ENCODE data around the gene ARMC3. TPM values are rescaled to one million over a fixed set of nuclear protein-coding genes. Genes with fewer than 3 reads are reported as not detected.
"Not testable (repeated sequence)": the region's sequence is repeated elsewhere in the genome, so short reads cannot be mapped to it uniquely, and the experiment has no call there.

The ARMC3 gene
- total RNA-seq, 1 experiment from 2014 or later: 14.4 TPM

DNA sequence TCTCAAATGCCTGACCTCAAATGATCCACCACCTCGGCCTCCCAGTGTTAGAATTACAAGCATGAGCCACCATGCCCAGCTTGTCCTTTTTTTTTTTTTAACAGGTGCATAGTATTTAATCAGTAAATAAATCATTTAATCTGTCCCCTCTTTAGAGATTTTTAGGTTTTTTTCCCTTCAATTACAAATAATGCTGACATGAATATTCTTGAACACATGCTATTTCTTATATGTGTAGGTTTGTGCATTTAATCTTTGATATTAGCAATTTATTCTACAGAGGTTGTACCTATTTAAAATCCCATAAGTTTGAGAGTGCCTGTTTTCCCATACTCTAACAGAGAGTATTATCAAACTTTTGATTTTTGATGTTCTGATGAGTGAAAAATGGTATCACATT lies 24.2 kb upstream of the ARMC3 start:
- Histone ChIP-seq H3K9me3 (ENCODE audit: insufficient read depth, low read depth) (no peaks in the 10 kb centered on the region), H3K27ac (no peak overlapping the region), H3K27me3 (ENCODE audit: insufficient read depth, low read depth) (no peaks in the 10 kb centered on the region), H4K20me1 (ENCODE audit: insufficient read depth) (no peaks in the 10 kb centered on the region), H3K9me2 (ENCODE audit: insufficient read depth) (no peaks in the 10 kb centered on the region), H3K36me3 (ENCODE audit: low read depth) (no peaks in the 10 kb centered on the region), H3K79me2 (ENCODE audit: low read depth) (no peaks in the 10 kb centered on the region), H3K4me1 (replicated peaks; ENCODE audit: insufficient read depth) (no peaks in the 10 kb centered on the region), H3K4me3 (no peak overlapping the region), H3F3A (ENCODE audit: insufficient read depth, low read depth) (no peaks in the 10 kb centered on the region), H3K4me2 (no peak overlapping the region), H2AFZ (no peak overlapping the region)
- TF ChIP-seq, protein P1, sequence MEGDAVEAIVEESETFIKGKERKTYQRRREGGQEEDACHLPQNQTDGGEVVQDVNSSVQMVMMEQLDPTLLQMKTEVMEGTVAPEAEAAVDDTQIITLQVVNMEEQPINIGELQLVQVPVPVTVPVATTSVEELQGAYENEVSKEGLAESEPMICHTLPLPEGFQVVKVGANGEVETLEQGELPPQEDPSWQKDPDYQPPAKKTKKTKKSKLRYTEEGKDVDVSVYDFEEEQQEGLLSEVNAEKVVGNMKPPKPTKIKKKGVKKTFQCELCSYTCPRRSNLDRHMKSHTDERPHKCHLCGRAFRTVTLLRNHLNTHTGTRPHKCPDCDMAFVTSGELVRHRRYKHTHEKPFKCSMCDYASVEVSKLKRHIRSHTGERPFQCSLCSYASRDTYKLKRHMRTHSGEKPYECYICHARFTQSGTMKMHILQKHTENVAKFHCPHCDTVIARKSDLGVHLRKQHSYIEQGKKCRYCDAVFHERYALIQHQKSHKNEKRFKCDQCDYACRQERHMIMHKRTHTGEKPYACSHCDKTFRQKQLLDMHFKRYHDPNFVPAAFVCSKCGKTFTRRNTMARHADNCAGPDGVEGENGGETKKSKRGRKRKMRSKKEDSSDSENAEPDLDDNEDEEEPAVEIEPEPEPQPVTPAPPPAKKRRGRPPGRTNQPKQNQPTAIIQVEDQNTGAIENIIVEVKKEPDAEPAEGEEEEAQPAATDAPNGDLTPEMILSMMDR (conservative IDR thresholded peaks at IDR 0.05): no peak
- no peak for TF ChIP-seq EZH2 (IDR thresholded peaks at IDR 0.05; ENCODE audit: low read depth)
- no peak for DNase-seq
- POLR2A ChIA-PET (ENCODE audit: unreplicated experiment): no interaction called here
- no TSS peak for BruUV-seq (replicated peaks)
- CTCF ChIA-PET: no interaction called here
- intact Hi-C loops (cut with micrococcal nuclease; ENCODE audit: unreplicated experiment): no loop called here

DNA sequence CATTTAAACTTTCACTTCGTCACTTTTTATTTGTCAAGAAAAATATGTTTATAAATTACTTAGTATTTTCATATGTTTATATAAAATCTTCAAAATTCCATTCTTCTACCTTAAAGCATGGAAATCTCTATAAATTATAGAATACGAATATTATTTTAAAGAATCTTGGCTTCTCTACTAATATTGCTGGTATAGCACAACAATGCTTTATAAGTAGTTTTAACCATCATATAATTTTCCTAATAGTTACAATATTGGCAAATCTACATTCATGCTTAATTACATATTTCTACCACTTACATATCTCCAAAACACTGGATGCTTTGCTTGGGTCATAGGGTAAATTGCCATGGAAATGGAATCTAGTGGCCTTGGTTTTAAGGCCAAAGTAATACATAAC lies 21.1 kb upstream of the ARMC3 start:
- DNase-seq: no peak
- H3K79me2 ChIP-seq (ENCODE audit: low read depth): no peaks in the 10 kb centered on the region
- H3K4me1 ChIP-seq (replicated peaks; ENCODE audit: insufficient read depth): no peaks in the 10 kb centered on the region
- H3F3A ChIP-seq (ENCODE audit: insufficient read depth, low read depth): no peaks in the 10 kb centered on the region
- ChIA-PET CTCF (no interaction called here), POLR2A (ENCODE audit: unreplicated experiment) (no interaction called here)
- no peaks in the 10 kb centered on the region for H4K20me1 ChIP-seq (ENCODE audit: insufficient read depth)
- H3K4me2 ChIP-seq: no peak overlapping the region
- no TSS peak for BruUV-seq (replicated peaks)
- no peak overlapping the region for H2AFZ ChIP-seq
- TF ChIP-seq, protein P1 (conservative IDR thresholded peaks at IDR 0.05): no peak
- TF ChIP-seq EZH2 (IDR thresholded peaks at IDR 0.05; ENCODE audit: low read depth): no peak
- H3K4me3 ChIP-seq: no peak overlapping the region
- no peaks in the 10 kb centered on the region for H3K36me3 ChIP-seq (ENCODE audit: low read depth)
- H3K27ac ChIP-seq: no peak overlapping the region
- H3K27me3 ChIP-seq (ENCODE audit: insufficient read depth, low read depth): no peaks in the 10 kb centered on the region
- intact Hi-C loops (cut with micrococcal nuclease; ENCODE audit: unreplicated experiment): no loop called here
- H3K9me3 ChIP-seq (ENCODE audit: insufficient read depth, low read depth): no peaks in the 10 kb centered on the region; the same call in 1 of the 2 replicates
- no peaks in the 10 kb centered on the region for H3K9me2 ChIP-seq (ENCODE audit: insufficient read depth)

DNA sequence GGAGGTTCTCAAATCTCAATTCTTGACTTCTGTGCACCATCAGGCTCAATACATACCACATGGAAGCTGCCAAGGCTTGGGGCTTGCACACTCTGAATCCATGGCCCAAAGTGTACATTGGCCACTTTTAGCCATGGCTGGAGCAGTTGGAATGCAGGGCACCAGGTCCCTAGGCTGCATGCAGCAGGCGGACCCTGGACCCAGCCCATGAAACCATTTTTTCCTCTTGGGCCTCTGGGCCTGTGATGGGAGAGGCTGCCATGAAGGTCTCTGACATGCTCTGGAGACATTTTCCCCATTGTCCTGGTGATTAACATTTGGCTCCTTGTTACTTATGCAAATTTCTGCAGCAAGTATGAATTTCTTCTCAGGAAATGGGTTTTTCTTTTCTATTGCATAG lies 19.0 kb upstream of the ARMC3 start:
- DNase-seq: no peak
- no peak overlapping the region for H3K4me3 ChIP-seq
- H3K27me3 ChIP-seq (ENCODE audit: insufficient read depth, low read depth): no peaks in the 10 kb centered on the region
- no peaks in the 10 kb centered on the region for H3F3A ChIP-seq (ENCODE audit: insufficient read depth, low read depth)
- TF ChIP-seq, protein P1 (conservative IDR thresholded peaks at IDR 0.05): no peak
- TF ChIP-seq EZH2 (IDR thresholded peaks at IDR 0.05; ENCODE audit: low read depth): no peak
- H2AFZ ChIP-seq: no peak overlapping the region
- no peaks in the 10 kb centered on the region; the same call in 1 of the 2 replicates for H3K9me3 ChIP-seq (ENCODE audit: insufficient read depth, low read depth)
- no peaks in the 10 kb centered on the region for H3K9me2 ChIP-seq (ENCODE audit: insufficient read depth)
- H3K27ac ChIP-seq: no peak overlapping the region
- no peaks in the 10 kb centered on the region for H3K79me2 ChIP-seq (ENCODE audit: low read depth)
- H3K4me1 ChIP-seq (replicated peaks; ENCODE audit: insufficient read depth): no peaks in the 10 kb centered on the region
- no peaks in the 10 kb centered on the region for H4K20me1 ChIP-seq (ENCODE audit: insufficient read depth)
- BruUV-seq (replicated peaks): no TSS peak
- no peaks in the 10 kb centered on the region for H3K36me3 ChIP-seq (ENCODE audit: low read depth)
- ChIA-PET CTCF (no interaction called here), POLR2A (ENCODE audit: unreplicated experiment) (no interaction called here)
- no peak overlapping the region for H3K4me2 ChIP-seq
- intact Hi-C loops (cut with micrococcal nuclease; ENCODE audit: unreplicated experiment): no loop called here

DNA sequence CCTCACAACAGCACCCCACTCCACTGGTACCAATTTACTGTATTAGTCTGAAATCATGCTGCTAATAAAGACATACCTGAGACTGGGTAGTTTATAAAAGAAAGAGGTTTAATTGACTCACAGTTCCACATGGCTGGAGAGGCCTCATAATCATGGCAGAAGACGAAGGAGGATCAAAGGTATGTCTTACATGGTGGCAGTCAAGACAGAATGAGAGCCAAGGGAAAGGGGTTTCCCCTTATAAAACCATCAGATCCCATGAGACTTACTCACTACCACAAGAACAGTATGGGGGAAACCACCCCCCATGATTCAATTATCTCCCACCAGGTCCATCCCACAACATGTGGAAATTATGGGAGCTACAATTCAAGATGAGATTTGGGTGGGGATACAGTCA lies 18.2 kb upstream of the ARMC3 start:
- H3K9me3 ChIP-seq (ENCODE audit: insufficient read depth, low read depth); H3K79me2 ChIP-seq (ENCODE audit: low read depth); H3K36me3 ChIP-seq (ENCODE audit: low read depth); H3K27me3 ChIP-seq (ENCODE audit: insufficient read depth, low read depth); BruUV-seq (replicated peaks); DNase-seq; H3K4me1 ChIP-seq (replicated peaks; ENCODE audit: insufficient read depth); H3K27ac ChIP-seq; H3K4me3 ChIP-seq; H3K4me2 ChIP-seq; H3K9me2 ChIP-seq (ENCODE audit: insufficient read depth); CTCF ChIA-PET; H3F3A ChIP-seq (ENCODE audit: insufficient read depth, low read depth); POLR2A ChIA-PET (ENCODE audit: unreplicated experiment); H4K20me1 ChIP-seq (ENCODE audit: insufficient read depth); intact Hi-C loops (cut with micrococcal nuclease; ENCODE audit: unreplicated experiment); H2AFZ ChIP-seq: not testable (repeated sequence)

Data from PC-9 (cell line).